ENCODE data around the gene SFI1. TPM values are rescaled to one million over a fixed set of nuclear protein-coding genes. Genes with fewer than 3 reads are reported as not detected.
"Not testable (repeated sequence)": the region's sequence is repeated elsewhere in the genome, so short reads cannot be mapped to it uniquely, and the experiment has no call there.

SFI1 gene
- total RNA-seq, 1 experiment from 2014 or later = 53.1 TPM

DNA sequence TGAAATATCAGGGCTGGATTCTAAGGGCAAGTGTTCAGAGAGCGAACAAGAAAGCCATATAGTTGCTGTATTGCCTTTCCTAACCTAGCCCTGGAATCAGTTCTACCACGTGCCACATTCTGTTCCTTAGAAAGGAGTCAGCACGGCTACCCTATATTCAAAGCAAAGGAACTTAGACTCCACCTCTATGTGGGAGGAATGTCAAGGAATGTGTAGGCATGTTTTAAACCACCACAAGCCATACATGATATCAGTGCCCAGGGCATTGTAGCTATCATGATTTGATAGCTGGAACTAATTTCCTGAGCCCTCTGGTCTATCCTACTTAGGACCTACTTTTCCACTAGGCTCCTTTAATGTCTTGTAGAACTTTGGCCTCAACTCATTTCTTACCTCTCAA is 4.2 kb upstream of the SFI1 start:
- no peaks in the 10 kb centered on the region for H4K20me1 ChIP-seq (ENCODE audit: insufficient read depth)
- peaks cover 37% of the 10 kb centered on the region for H3K79me2 ChIP-seq (ENCODE audit: insufficient read depth, low read length)
- H3K27me3 ChIP-seq (ENCODE audit: insufficient read depth, low read length) = no peaks in the 10 kb centered on the region
- no TSS peak for BruUV-seq (replicated peaks)
- peaks cover 26 to 28% of the 10 kb centered on the region in 2 experiments for H3K4me1 ChIP-seq (ENCODE audit: control insufficient read depth in 1 of 2, insufficient read depth in 2 of 2, low read length in 2 of 2)
- no peak for DNase-seq (ENCODE audit: low read depth, low spot score)
- no peaks in the 10 kb centered on the region for H3K9me2 ChIP-seq (ENCODE audit: insufficient read depth)
- H2AFZ ChIP-seq (ENCODE audit: low read depth, low read length, poor library complexity, severe bottlenecking) = no peak overlapping the region
- TF ChIP-seq ELF1 (IDR thresholded peaks at IDR 0.05; ENCODE audit: borderline replicate concordance, low read depth) (no peak), POLR2A (IDR thresholded peaks at IDR 0.05; ENCODE audit: borderline replicate concordance, extremely low read depth, insufficient read depth, insufficient read length) (no peak), SP1 (IDR thresholded peaks at IDR 0.05; ENCODE audit: low read depth) (no peak), CEBPB (IDR thresholded peaks at IDR 0.05; ENCODE audit: low read depth) (no peak), SIN3A (IDR thresholded peaks at IDR 0.05; ENCODE audit: low read depth) (no peak), TCF7L2 (IDR thresholded peaks at IDR 0.05; ENCODE audit: borderline replicate concordance, extremely low read depth, insufficient read depth, insufficient read length) (no peak), YY1 (IDR thresholded peaks at IDR 0.05; ENCODE audit: extremely low read depth, insufficient replicate concordance, low read depth, low read length) (no peak), FOSL1 (IDR thresholded peaks at IDR 0.05; ENCODE audit: low read depth) (no peak), EGR1 (IDR thresholded peaks at IDR 0.05; ENCODE audit: low read depth) (no peak), POLR2AphosphoS5 (IDR thresholded peaks at IDR 0.05; ENCODE audit: low read depth, low read length) (no peak), ZFX (IDR thresholded peaks at IDR 0.05) (no peak), RAD21 (IDR thresholded peaks at IDR 0.05; ENCODE audit: low read depth) (no peak), EZH2 (IDR thresholded peaks at IDR 0.05) (no peak)
- TF ChIP-seq, protein P1, sequence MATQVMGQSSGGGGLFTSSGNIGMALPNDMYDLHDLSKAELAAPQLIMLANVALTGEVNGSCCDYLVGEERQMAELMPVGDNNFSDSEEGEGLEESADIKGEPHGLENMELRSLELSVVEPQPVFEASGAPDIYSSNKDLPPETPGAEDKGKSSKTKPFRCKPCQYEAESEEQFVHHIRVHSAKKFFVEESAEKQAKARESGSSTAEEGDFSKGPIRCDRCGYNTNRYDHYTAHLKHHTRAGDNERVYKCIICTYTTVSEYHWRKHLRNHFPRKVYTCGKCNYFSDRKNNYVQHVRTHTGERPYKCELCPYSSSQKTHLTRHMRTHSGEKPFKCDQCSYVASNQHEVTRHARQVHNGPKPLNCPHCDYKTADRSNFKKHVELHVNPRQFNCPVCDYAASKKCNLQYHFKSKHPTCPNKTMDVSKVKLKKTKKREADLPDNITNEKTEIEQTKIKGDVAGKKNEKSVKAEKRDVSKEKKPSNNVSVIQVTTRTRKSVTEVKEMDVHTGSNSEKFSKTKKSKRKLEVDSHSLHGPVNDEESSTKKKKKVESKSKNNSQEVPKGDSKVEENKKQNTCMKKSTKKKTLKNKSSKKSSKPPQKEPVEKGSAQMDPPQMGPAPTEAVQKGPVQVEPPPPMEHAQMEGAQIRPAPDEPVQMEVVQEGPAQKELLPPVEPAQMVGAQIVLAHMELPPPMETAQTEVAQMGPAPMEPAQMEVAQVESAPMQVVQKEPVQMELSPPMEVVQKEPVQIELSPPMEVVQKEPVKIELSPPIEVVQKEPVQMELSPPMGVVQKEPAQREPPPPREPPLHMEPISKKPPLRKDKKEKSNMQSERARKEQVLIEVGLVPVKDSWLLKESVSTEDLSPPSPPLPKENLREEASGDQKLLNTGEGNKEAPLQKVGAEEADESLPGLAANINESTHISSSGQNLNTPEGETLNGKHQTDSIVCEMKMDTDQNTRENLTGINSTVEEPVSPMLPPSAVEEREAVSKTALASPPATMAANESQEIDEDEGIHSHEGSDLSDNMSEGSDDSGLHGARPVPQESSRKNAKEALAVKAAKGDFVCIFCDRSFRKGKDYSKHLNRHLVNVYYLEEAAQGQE (IDR thresholded peaks at IDR 0.05; ENCODE audit: low read depth) = no peak
- TF ChIP-seq, protein P2, sequence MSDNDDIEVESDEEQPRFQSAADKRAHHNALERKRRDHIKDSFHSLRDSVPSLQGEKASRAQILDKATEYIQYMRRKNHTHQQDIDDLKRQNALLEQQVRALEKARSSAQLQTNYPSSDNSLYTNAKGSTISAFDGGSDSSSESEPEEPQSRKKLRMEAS (IDR thresholded peaks at IDR 0.05) = no peak
- POLR2A ChIA-PET = no interaction called here
- CTCF ChIA-PET = no interaction called here
- RAD21 ChIA-PET (ENCODE audit: low non-redundant PET in 1 of 2, low total read pairs in 2 of 2, uncharacterized antibody in 2 of 2, unreplicated experiment in 2 of 2) = no interaction called here
- no peaks in the 10 kb centered on the region for H3K9me3 ChIP-seq (ENCODE audit: control insufficient read depth in 1 of 2, insufficient read depth in 1 of 2, low read depth in 1 of 2, low read length in 2 of 2)
- intact Hi-C loops (cut with micrococcal nuclease) = no loop called here
- no peak for ATAC-seq
- H3K27ac ChIP-seq (ENCODE audit: low read depth, low read length) = no peak overlapping the region
- H3K4me3 ChIP-seq (replicated peaks in 1 of 2; ENCODE audit: low read depth in 1 of 2, low read length in 2 of 2) = no peak overlapping the region
- H3K4me2 ChIP-seq (ENCODE audit: low read length) = no peak overlapping the region
- peaks cover under 1 to 2% of the 10 kb centered on the region in 2 experiments; a peak in 2 of 4 replicates for H3K36me3 ChIP-seq (ENCODE audit: control insufficient read depth in 1 of 2, insufficient read depth in 2 of 2, low read length in 2 of 2)
- H3K9ac ChIP-seq (ENCODE audit: low read length) = no peak overlapping the region

DNA sequence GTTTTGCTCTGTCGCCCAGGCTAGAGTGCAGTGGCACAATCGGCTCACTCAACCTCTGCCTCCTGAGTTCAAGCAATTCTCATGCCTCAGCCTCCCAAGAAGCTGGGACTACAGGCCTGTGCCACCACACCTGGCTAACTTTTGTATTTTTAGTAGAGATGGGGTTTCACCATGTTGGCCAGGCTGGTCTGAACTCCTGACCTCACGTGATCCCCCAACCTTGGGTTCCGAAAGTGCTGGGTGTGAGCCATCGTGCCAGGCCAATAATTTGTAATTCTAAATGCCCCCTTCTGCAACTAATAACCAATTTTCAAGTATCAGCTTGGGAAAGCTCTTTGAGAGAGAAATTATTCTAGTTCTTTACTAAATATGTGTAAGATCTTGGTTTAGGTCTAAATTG is 3.0 kb upstream of the SFI1 start:
- H3K4me3 ChIP-seq (replicated peaks in 1 of 2; ENCODE audit: low read depth in 1 of 2, low read length in 2 of 2); H4K20me1 ChIP-seq (ENCODE audit: insufficient read depth); H2AFZ ChIP-seq (ENCODE audit: low read depth, low read length, poor library complexity, severe bottlenecking); BruUV-seq (replicated peaks); H3K4me2 ChIP-seq (ENCODE audit: low read length); DNase-seq (ENCODE audit: low read depth, low spot score); H3K27ac ChIP-seq (ENCODE audit: low read depth, low read length); RAD21 ChIA-PET (ENCODE audit: low non-redundant PET in 1 of 2, low total read pairs in 2 of 2, uncharacterized antibody in 2 of 2, unreplicated experiment in 2 of 2); H3K36me3 ChIP-seq (ENCODE audit: control insufficient read depth in 1 of 2, insufficient read depth in 2 of 2, low read length in 2 of 2); POLR2A ChIA-PET; intact Hi-C loops (cut with micrococcal nuclease); CTCF ChIA-PET; H3K9me3 ChIP-seq (ENCODE audit: control insufficient read depth in 1 of 2, insufficient read depth in 1 of 2, low read depth in 1 of 2, low read length in 2 of 2); H3K9ac ChIP-seq (ENCODE audit: low read length); H3K27me3 ChIP-seq (ENCODE audit: insufficient read depth, low read length); ATAC-seq; H3K9me2 ChIP-seq (ENCODE audit: insufficient read depth): not testable (repeated sequence)
- H3K4me1 ChIP-seq (ENCODE audit: control insufficient read depth in 1 of 2, insufficient read depth in 2 of 2, low read length in 2 of 2) = peaks cover 25 to 30% of the 10 kb centered on the region in 2 experiments
- H3K79me2 ChIP-seq (ENCODE audit: insufficient read depth, low read length) = peaks cover 30% of the 10 kb centered on the region

All from HCT116 (cell line).